Activated naive CD8-positive, alpha-beta T cell treated with anti-CD3 and anti-CD28 coated beads for 36 hours (primary cell): ENCODE measurements around the gene DMTF1. TPM values are rescaled to one million over a fixed set of nuclear protein-coding genes. Genes with fewer than 3 reads are reported as not detected.
"Not testable (repeated sequence)": the region's sequence is repeated elsewhere in the genome, so short reads cannot be mapped to it uniquely, and the experiment has no call there.

Experiments
- DNase-seq: peaks from one replicate; pipeline ENCODE4 v3.0.0; 2021
- H3K27ac Mint-ChIP-seq: one replicate; pipeline ENCODE4 v1.8.0; 2022; ENCODE audit warnings: mild to moderate bottlenecking, moderate library complexity, mixed read lengths
- H3K27me3 Mint-ChIP-seq: one replicate; pipeline ENCODE4 v1.8.0; 2022; ENCODE audit warnings: mild to moderate bottlenecking, mixed read lengths
- H3K36me3 Mint-ChIP-seq: one replicate; pipeline ENCODE4 v1.8.0; 2021; ENCODE audit warnings: mild to moderate bottlenecking, mixed read lengths
- H3K4me1 Mint-ChIP-seq: one replicate; pipeline ENCODE4 v1.8.0; 2021; ENCODE audit warnings: mixed read lengths
- H3K4me3 Mint-ChIP-seq: one replicate; pipeline ENCODE4 v1.8.0; 2022; ENCODE audit warnings: mild to moderate bottlenecking, moderate library complexity, mixed read lengths
- H3K9me3 Mint-ChIP-seq: one replicate; pipeline ENCODE4 v1.8.0; 2022; ENCODE audit warnings: mixed read lengths
- total RNA-seq, 2 experiments: library from RNA; stranded (reverse); gene quantifications; one replicate each; pipeline ENCODE4 v1.2.3, GENCODE V29; 2021

Gene DMTF1
- total RNA-seq, 2 experiments from 2014 or later: 57.1 to 59.9 TPM

DNA sequence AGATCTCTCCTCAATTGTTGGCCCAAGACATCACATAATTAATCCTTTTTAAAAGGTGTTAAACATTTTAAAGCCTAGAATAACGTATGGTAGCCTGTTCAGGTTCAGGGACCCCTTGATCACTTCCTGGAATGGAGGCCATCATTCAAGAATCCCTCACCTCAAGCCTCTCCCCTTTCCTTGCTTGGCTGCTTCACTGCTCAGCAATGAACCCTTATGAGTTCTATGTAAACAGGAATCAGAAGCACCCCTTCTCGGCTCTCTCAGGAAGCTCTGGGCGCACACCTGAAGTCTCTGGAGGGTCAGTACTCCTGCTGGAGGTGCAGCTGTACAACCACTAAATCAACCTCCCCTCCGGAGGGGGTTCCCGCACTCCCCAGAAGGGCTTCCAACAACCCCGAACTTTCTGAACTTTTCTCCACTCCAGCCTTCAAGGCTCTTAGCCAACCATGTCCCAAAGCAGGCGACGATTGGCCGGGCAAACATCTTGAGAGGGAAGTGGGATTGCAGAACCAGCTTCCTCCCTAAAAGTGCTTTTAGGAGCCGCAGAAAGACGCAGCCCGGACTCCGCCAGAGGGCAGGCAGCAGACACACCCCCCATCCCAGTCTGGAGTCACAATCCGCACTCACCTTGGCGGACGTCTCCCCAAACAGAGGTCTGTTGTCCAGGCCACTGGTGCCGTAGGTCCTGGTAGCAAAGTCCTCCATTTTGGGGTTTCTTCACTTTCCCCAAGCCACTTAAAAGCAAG lies 66.7 kb downstream of the DMTF1 start:
- peaks cover 34% of the 10 kb centered on the region for H3K4me1 Mint-ChIP-seq
- DNase-seq: peak; percentile 38
- peaks cover 2% of the 10 kb centered on the region for H3K9me3 Mint-ChIP-seq
- H3K36me3 Mint-ChIP-seq: peaks cover 40% of the 10 kb centered on the region
- H3K4me3 Mint-ChIP-seq: peak overlapping the region; percentile 99
- H3K27ac Mint-ChIP-seq: peak overlapping the region; percentile 99
- H3K27me3 Mint-ChIP-seq: peaks cover 3% of the 10 kb centered on the region

DNA sequence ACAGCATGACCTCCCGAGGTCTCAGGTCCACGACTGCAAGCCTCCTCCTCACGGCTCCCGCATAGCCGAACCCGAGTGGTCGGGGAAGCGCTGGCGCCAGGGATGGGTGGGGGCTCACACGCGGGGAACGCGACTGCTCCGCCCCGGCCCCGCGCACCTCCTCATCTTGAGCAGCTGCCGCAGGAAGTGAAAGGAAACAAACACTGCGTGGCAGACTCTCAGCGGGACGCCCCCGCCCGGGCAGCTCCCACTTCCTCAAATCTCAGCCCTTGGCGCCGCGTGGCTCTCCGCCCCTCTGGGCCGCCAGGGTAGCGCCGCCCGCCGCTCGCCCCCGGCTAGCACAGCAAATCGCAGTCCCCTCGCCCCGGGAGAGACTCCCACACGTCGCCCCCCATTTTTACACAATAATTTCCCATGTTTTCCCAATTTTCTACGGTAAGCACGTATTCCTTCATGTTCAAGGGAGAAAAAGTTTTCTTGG lies 67.3 kb downstream of the DMTF1 start, which contains the start of gene TMEM243:
TMEM243 (minus strand) TSS at position 188 of the 481 bp plus-strand sequence. CDS start 229 bp downstream, outside the sequence.
- peak within 1 kb of the TSS; percentile 99 for H3K27ac Mint-ChIP-seq
- DNase-seq: peak; percentile 88
- H3K27me3 Mint-ChIP-seq: peaks cover 3% of the 10 kb centered on the region
- peaks cover 34% of the 10 kb centered on the region for H3K36me3 Mint-ChIP-seq
- peaks cover 28% of the 10 kb centered on the region for H3K4me1 Mint-ChIP-seq
- H3K9me3 Mint-ChIP-seq: no peaks in the 10 kb centered on the region
- H3K4me3 Mint-ChIP-seq: peak within 1 kb of the TSS; percentile 99

DNA sequence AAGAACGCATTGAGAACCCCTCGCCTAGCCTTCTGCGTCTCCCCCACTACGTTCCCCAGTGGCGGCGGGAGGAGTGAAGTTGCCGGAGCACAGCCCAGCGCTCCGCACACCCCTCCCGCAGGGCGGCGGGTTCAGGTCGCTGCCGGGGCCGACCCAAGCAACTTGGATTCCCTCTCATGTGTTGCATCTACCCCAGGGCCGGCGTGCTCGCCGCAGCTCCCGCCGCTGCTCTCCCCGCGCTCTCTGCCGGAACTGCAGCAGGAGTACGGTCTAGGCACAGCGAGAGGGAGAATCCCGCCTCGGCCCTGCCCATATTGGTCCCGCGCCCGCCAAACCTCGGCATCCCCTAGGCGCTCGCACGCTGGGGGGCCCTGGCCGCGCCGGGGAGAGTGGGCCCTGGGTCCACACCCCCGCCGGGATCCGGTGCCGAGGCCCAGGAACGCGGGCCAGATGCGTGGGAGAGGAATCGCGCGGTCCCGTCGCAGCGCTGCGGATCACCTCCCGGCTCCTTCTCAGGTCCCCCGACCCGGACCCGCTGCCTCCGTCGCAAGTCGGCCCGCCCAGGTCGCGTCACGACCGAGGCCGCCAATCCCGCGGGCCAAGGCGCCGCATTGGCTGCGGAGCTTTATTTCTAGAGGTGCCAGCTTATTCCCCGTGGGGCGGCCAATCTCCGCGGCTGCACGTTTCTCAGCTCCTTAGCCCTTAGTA lies 67.9 kb downstream of the DMTF1 start:
- Mint-ChIP-seq H3K36me3 (peaks cover 29% of the 10 kb centered on the region), H3K4me1 (peaks cover 25% of the 10 kb centered on the region), H3K4me3 (peak overlapping the region; percentile 99), H3K27me3 (peaks cover 3% of the 10 kb centered on the region), H3K9me3 (no peaks in the 10 kb centered on the region), H3K27ac (peak overlapping the region; percentile 99)
- DNase-seq: peak; percentile 92

DNA sequence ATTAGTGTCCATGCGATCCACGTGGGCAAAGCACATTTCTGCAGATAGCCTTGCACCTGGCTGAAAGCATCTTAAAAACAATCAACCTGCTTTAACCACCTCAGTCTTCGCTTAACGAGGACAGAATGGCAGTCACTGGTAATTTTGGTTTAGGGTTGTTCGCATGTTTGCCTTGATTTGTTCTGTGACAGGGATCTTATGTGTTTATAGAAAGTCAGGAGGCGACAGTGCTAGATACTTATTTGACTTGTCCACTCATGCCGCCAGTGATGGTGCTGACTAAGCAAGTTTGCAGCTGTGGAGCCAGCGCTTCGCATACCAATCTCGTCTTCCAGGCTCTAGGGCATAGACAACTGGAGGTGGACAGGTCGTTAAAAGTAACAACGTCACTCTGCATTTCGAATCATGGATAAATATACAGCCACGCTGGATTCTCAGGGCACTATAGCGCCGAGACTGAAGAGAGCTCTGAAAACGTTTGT lies 68.5 kb downstream of the DMTF1 start:
- H3K9me3 Mint-ChIP-seq: no peaks in the 10 kb centered on the region
- peak overlapping the region; percentile 99 for H3K4me3 Mint-ChIP-seq
- peaks cover 3% of the 10 kb centered on the region for H3K27me3 Mint-ChIP-seq
- H3K4me1 Mint-ChIP-seq: peaks cover 22% of the 10 kb centered on the region
- H3K36me3 Mint-ChIP-seq: peaks cover 25% of the 10 kb centered on the region
- no peak for DNase-seq
- peak overlapping the region; percentile 99 for H3K27ac Mint-ChIP-seq

DNA sequence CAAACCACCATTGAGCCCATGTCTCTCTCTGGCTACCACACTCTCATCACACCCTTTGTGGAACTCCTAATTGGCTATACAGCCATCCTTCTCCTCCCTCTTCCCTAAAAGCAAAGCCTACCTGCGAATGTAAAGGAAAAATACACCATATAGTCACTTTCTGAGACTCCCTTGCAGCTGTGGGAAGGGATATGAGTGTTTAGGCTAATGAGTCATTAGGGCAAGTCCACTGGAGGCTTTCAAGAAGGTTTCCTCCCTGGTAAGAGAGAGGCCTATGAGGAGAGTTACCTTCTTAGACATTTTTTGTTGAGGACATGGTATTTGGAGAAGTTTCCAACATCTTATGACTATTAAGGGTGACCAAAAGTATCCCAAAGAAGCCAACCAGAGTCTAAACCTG lies 71.4 kb downstream of the DMTF1 start:
- no peak for DNase-seq
- no peak overlapping the region for H3K4me3 Mint-ChIP-seq
- H3K4me1 Mint-ChIP-seq: peaks cover 24% of the 10 kb centered on the region
- no peak overlapping the region for H3K27ac Mint-ChIP-seq
- peaks cover 9% of the 10 kb centered on the region for H3K36me3 Mint-ChIP-seq
- H3K27me3 Mint-ChIP-seq: peaks cover 3% of the 10 kb centered on the region
- H3K9me3 Mint-ChIP-seq: no peaks in the 10 kb centered on the region

DNA sequence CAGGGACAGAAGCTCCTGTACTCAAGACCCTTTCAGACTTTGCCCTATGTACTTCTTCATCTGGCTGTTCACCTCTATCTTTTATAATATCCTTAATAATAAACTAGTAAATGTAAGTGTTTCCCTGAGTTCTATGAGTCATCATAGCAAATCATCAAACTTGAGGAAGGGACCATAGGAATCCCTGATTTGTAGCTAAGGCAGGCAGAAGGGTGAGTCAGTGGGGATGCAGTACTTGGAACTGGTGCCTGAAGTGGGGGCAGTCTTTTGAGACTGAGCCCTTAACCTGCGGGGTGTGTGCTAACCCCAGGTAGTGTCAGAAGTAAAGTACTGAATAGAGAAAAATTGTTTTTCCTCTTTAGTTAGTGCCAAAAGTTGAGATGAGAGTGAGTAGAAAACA lies 73.4 kb downstream of the DMTF1 start:
- Mint-ChIP-seq H3K9me3 (no peaks in the 10 kb centered on the region), H3K27me3 (peaks cover 3% of the 10 kb centered on the region), H3K36me3 (no peaks in the 10 kb centered on the region), H3K4me3 (no peak overlapping the region), H3K4me1 (peaks cover 22% of the 10 kb centered on the region), H3K27ac (no peak overlapping the region)
- no peak for DNase-seq

DNA sequence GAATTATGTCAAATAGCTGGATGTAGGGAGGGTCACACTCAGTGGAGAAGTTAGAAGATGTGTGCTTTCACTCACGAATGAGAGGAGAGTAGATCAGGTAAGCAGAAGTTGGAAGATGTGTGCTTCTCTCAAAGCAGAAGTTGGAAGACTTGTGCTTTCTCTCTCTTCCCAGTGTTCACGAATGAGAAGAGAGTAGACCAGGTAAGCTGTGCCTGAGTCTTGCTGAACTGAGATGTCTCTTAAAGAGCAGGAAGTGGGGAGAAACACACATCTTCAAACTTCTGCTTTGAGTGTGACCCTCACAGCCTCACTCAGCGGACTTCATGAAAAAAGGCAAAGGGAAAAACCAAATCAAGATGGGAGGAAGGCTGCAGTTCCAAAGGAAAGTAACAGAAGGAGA lies 74.2 kb downstream of the DMTF1 start:
- Mint-ChIP-seq H3K4me3 (no peak overlapping the region), H3K27ac (no peak overlapping the region), H3K4me1 (peaks cover 15% of the 10 kb centered on the region), H3K9me3 (no peaks in the 10 kb centered on the region), H3K27me3 (peaks cover 2% of the 10 kb centered on the region), H3K36me3 (no peaks in the 10 kb centered on the region)
- DNase-seq: no peak

DNA sequence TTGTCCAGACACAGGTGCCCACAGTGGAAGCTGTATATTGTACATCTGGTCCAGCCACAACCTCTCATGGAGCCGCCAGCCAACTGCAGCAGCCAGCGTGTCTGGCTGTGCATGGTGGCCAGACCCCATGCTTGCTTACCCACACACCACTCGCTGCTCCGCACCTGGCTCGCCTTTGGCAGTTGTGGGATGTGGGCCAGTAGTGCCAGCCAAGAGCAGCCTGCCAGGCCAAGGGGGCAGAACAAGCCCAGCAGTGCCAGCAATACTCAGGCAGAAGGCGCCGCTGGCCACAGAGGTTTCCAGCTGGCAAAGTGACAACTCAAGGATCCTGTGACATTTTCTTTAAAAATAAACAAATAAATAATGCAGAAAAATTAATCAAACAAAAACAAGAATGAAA lies 79.0 kb downstream of the DMTF1 start:
- DNase-seq: no peak
- Mint-ChIP-seq H3K27ac (no peak overlapping the region), H3K4me1 (peaks cover 8% of the 10 kb centered on the region), H3K9me3 (no peaks in the 10 kb centered on the region), H3K36me3 (no peaks in the 10 kb centered on the region), H3K4me3 (no peak overlapping the region), H3K27me3 (peaks cover under 1% of the 10 kb centered on the region)

DNA sequence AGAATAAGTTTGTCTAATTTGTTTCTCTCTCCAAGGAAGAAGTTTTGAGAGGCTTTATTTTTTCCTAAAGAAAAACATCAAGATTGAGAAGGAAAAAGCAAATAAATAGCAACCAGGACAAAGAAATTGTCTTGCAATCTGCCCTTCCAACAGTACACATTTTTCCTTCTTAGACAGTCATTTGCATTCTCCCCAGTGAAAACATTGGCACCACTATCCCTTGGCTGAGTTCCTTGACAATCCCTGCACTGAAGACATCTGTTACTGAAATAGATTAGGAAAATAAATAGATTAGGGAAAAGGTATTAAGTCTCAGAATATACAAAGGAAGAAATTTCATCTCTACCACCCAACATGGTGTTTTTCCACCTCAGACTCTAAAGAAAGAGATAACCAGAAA lies 79.5 kb downstream of the DMTF1 start:
- Mint-ChIP-seq H3K36me3 (no peaks in the 10 kb centered on the region), H3K4me1 (peaks cover 5% of the 10 kb centered on the region), H3K27me3 (peaks cover 5% of the 10 kb centered on the region), H3K27ac (no peak overlapping the region), H3K4me3 (no peak overlapping the region), H3K9me3 (no peaks in the 10 kb centered on the region)
- no peak for DNase-seq

DNA sequence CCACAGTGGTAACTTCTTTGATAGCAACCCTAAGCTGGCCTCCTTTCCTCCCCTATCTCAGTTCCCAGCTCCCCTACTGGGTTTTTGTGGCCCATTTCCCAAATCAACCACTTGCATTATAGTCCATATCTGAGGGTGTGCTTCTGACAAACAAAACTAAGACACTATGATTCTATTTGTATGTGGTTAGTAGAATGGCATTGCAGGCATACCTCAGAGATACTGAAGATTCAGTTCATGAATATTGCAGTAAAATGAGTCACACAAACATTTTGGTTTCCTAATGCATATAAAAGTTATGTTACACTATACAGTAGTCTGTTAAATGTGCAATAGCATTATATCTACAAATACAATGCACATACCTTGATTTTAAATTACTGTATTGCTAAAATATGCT lies 82.7 kb downstream of the DMTF1 start:
- Mint-ChIP-seq H3K36me3 (no peaks in the 10 kb centered on the region), H3K4me3 (no peak overlapping the region), H3K27ac (no peak overlapping the region), H3K9me3 (no peaks in the 10 kb centered on the region), H3K27me3 (peaks cover 12% of the 10 kb centered on the region), H3K4me1 (peaks cover 3% of the 10 kb centered on the region)
- DNase-seq: no peak

DNA sequence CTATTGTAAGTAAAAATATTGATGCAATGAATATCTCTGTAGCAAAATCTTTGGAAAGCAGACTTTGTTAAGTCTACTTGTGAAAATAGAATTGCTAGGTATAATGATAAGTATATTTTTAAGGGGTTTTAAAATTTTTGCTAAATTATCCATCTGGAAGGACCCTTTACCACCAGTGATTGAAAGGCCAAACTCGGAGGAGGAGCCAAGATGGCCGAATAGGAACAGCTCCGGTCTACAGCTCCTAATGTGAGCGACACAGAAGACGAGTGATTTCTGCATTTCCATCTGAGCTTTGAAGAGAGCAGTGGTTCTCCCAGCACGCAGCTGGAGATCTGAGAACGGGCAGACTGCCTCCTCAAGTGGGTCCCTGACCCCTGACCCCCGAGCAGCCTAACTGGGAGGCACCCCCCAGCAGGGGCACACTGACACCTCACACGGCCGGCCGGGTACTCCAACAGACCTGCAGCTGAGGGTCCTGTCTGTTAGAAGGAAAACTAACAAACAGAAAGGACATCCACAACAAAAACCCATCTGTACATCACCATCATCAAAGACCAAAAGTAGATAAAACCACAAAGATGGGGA lies 86.3 kb downstream of the DMTF1 start:
- H3K9me3 Mint-ChIP-seq, H3K4me3 Mint-ChIP-seq, H3K4me1 Mint-ChIP-seq, H3K27ac Mint-ChIP-seq, DNase-seq, H3K36me3 Mint-ChIP-seq: not testable (repeated sequence)
- H3K27me3 Mint-ChIP-seq: peaks cover 12% of the 10 kb centered on the region

DNA sequence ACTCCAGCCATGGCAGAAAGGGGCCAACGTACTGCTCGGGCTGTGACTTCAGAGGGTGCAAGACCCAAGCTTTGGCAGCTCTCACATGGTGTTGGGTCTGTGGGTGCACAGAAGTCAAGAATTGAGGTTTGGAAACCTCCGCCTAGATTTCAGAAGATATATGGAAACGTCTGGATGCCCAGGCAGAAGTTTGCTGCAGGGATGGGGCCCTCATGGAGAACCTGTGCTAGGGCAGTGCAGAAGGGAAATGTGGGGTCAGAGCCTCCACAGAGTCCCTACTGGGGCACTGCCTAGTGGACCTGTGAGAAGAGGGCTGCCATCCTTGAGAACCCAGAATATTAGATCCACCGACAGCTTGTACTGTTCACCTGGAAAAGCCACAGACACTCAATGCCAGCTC lies 93.4 kb downstream of the DMTF1 start:
- not testable (repeated sequence) for DNase-seq, H3K27me3 Mint-ChIP-seq, H3K27ac Mint-ChIP-seq, H3K36me3 Mint-ChIP-seq, H3K4me1 Mint-ChIP-seq, H3K9me3 Mint-ChIP-seq, H3K4me3 Mint-ChIP-seq
